HEK293T (cell line): ENCODE results near the gene SMARCA5.

Source experiments
- CTCF ChIA-PET: fragments of 350-600 bp; formaldehyde crosslinking; extraction: SDS; loops from one replicate; lab custom pipeline; 2021; ENCODE audit warnings: antibody characterized with exemption, inconsistent platforms; lab: Yijun Ruan, JAX
- POLR2A ChIA-PET: fragments of 350-600 bp; formaldehyde crosslinking; extraction: SDS; loops from one replicate; lab custom pipeline; 2020; ENCODE audit warnings: antibody characterized with exemption, inconsistent platforms; lab: Yijun Ruan, JAX
- DNase-seq: peaks from one replicate; pipeline ENCODE4 v3.0.0; 2012; ENCODE audit warnings: mixed read lengths; ENCODE audit errors: extremely low spot score
- ARNT ChIP-seq: fragments of 450-650 bp; IDR thresholded peaks from 2 replicates; pipeline ENCODE4 v1.6.1; 2017; ENCODE audit warnings: mild to moderate bottlenecking
- BHLHE40 ChIP-seq: fragments of 450-650 bp; IDR thresholded peaks from 2 replicates; pipeline ENCODE4 v1.6.1; 2016; ENCODE audit warnings: mild to moderate bottlenecking, moderate library complexity, borderline replicate concordance
- CTBP1 ChIP-seq: fragments of 450-650 bp; IDR thresholded peaks from 2 replicates; pipeline ENCODE4 v1.6.1; 2016; ENCODE audit warnings: borderline replicate concordance
- ELF4 ChIP-seq: fragments of 450-650 bp; IDR thresholded peaks from 2 replicates; pipeline ENCODE4 v1.6.1; 2017; ENCODE audit warnings: antibody characterized with exemption
- FOXA1 ChIP-seq: fragments of 450-650 bp; IDR thresholded peaks from 2 replicates; pipeline ENCODE4 v1.6.1; 2016; ENCODE audit warnings: mild to moderate bottlenecking
- FOXK2 ChIP-seq: fragments of 450-650 bp; IDR thresholded peaks from 2 replicates; pipeline ENCODE4 v1.6.1; 2016; ENCODE audit warnings: mild to moderate bottlenecking
- FOXM1 ChIP-seq: fragments of 450-650 bp; IDR thresholded peaks from 2 replicates; pipeline ENCODE4 v1.6.1; 2017; ENCODE audit warnings: mild to moderate bottlenecking, borderline replicate concordance
- HDGF ChIP-seq: fragments of 450-650 bp; IDR thresholded peaks from 2 replicates; pipeline ENCODE4 v1.6.1; 2017; ENCODE audit warnings: antibody characterized with exemption, borderline replicate concordance
- L3MBTL2 ChIP-seq: fragments of 450-650 bp; conservative IDR thresholded peaks from 2 replicates; pipeline ENCODE4 v1.6.1; 2016; ENCODE audit warnings: mild to moderate bottlenecking
- LEF1 ChIP-seq: fragments of 450-650 bp; IDR thresholded peaks from 2 replicates; pipeline ENCODE4 v1.6.1; 2017; ENCODE audit warnings: mild to moderate bottlenecking, borderline replicate concordance
- NFRKB ChIP-seq: fragments of 450-650 bp; IDR thresholded peaks from 2 replicates; pipeline ENCODE4 v1.6.1; 2016; ENCODE audit warnings: mild to moderate bottlenecking, moderate library complexity
- PKNOX1 ChIP-seq: fragments of 450-650 bp; IDR thresholded peaks from 2 replicates; pipeline ENCODE4 v1.6.1; 2016
- SP1 ChIP-seq: fragments of 450-650 bp; IDR thresholded peaks from 2 replicates; pipeline ENCODE4 v1.6.1; 2017
- SUZ12 ChIP-seq: fragments of 450-650 bp; IDR thresholded peaks from 2 replicates; pipeline ENCODE4 v1.6.1; 2016; ENCODE audit warnings: mild to moderate bottlenecking
- TARDBP ChIP-seq: fragments of 450-650 bp; IDR thresholded peaks from 2 replicates; pipeline ENCODE4 v1.6.1; 2016
- ZNF384 ChIP-seq: fragments of 450-650 bp; IDR thresholded peaks from 2 replicates; pipeline ENCODE4 v1.6.1; 2016

Gene SMARCA5

GRCh38 chr4:143555676-143556075 lies 42.2 kb downstream of the SMARCA5 start:
- ChIA-PET POLR2A (no interaction called here), CTCF (no interaction called here)
- TF ChIP-seq ZNF384, result no peak
- TF ChIP-seq ELF4, result no peak
- TF ChIP-seq HDGF, result no peak
- no peak for TF ChIP-seq NFRKB
- TF ChIP-seq FOXA1, result no peak
- no peak for TF ChIP-seq ARNT
- no peak for TF ChIP-seq FOXM1
- no peak for TF ChIP-seq LEF1
- no peak for TF ChIP-seq L3MBTL2
- no peak for TF ChIP-seq FOXK2
- TF ChIP-seq SP1, result no peak
- DNase-seq, result no peak

GRCh38 chr4:143558286-143558685 lies 44.8 kb downstream of the SMARCA5 start:
- TF ChIP-seq LEF1 (no peak), ELF4 (no peak), L3MBTL2 (no peak), FOXA1 (no peak), ARNT (no peak), SUZ12 (no peak), SP1 (no peak), CTBP1 (no peak), NFRKB (no peak), PKNOX1 (no peak), HDGF (no peak), ZNF384 (no peak)
- no peak for DNase-seq
- POLR2A ChIA-PET, result no interaction called here
- CTCF ChIA-PET, result interaction anchor here (0.8 kb wide), 1 partner anchor 10 kb away, joined by 3 read pairs; no protein-coding TSS in a partner anchor

GRCh38 chr4:143558823-143559756 lies 45.6 kb downstream of the SMARCA5 start:
- TF ChIP-seq ARNT (no peak), PKNOX1 (no peak), BHLHE40 (no peak), FOXM1 (no peak), ELF4 (no peak), SP1 (no peak), LEF1 (no peak), FOXK2 (no peak), FOXA1 (no peak)
- CTCF ChIA-PET, result interaction anchor here (0.8 kb wide), 1 partner anchor 11 kb away, joined by 3 read pairs; no protein-coding TSS in a partner anchor
- no peak for DNase-seq
- POLR2A ChIA-PET, result no interaction called here

GRCh38 chr4:143559757-143560147 lies 46.2 kb downstream of the SMARCA5 start:
- no peak for TF ChIP-seq L3MBTL2
- TF ChIP-seq CTBP1, result no peak
- no peak for TF ChIP-seq NFRKB
- no peak for TF ChIP-seq ARNT
- no peak for TF ChIP-seq FOXK2
- no peak for TF ChIP-seq SUZ12
- TF ChIP-seq HDGF, result no peak
- ChIA-PET POLR2A (no interaction called here), CTCF (no interaction called here)
- DNase-seq, result no peak

- TF ChIP-seq HDGF (no peak), BHLHE40 (no peak), FOXM1 (no peak), ELF4 (no peak), FOXA1 (no peak), LEF1 (no peak), SP1 (no peak), ARNT (no peak), PKNOX1 (no peak), NFRKB (no peak), ZNF384 (no peak), L3MBTL2 (no peak), SUZ12 (no peak), TARDBP (no peak), CTBP1 (no peak), FOXK2 (no peak)
- POLR2A ChIA-PET, result no interaction called here
- no peak for DNase-seq
- CTCF ChIA-PET, result no interaction called here
These were observed 51.0 kb downstream of the SMARCA5 start for GRCh38 chr4:143564472-143564871.

- POLR2A ChIA-PET, result no interaction called here
- CTCF ChIA-PET, result no interaction called here
- no peak for DNase-seq
- TF ChIP-seq FOXK2 (no peak), TARDBP (no peak), L3MBTL2 (no peak)
These were observed 61.8 kb downstream of the SMARCA5 start for GRCh38 chr4:143575331-143575730.
